GM18907 (cell line): ENCODE data around the gene GRB14.
"Not testable (repeated sequence)": the region's sequence is repeated elsewhere in the genome, so short reads cannot be mapped to it uniquely, and the experiment has no call there.

Experiments used
- ATAC-seq: cut with Tn5 transposase; IDR thresholded peaks from one replicate; pipeline ENCODE4 v1.9.1; 2021; ENCODE audit warnings: mild to moderate bottlenecking, moderate library complexity; ENCODE audit not compliant: unreplicated experiment

Gene GRB14

DNA sequence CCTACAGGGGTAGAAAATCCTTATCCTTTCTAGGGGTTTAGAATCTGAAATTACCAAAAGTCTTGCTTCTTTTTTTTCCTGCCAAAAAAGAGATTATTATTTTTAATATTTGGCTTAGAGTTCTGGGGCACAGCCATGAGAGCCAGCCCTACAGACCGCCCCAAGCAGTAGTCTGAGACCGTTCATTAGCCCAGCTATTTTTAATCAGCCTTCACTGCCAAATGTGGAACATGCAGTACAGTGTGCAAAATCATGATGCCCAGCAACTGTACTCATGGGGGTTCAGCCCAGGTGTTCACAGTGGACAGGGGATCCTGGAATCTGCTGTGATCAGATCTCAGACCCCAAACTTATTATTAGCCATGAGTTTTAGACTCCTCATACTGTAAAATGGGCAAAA, 60.4 kb downstream of the GRB14 start:
- ATAC-seq = no peak

DNA sequence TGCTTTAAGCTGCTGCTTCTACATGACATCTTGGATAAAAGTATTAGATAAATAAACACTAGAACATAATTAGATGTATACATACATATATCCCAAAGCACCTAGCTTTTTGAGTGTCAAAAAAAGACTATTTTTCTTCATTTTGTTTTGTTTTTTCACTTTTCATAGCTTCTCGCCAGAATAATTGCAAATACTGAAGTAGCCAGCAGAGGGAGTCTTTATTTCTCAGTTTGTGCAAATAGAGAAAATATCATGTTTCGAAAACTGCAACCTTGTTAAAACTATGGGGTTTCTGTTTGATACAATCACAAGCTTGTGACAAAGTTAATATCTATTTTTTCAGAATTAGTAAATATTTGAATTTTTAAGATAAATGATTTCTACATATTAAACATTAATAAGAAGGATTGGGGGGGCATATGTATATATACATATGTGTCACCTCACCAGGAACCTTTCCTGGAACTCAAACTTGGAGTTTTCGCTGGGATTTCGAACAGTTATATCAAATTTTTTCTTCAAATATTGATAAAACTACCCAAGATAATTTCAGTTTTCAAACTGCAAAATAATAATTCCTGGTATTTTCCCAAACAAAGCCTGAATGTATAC, 61.0 kb downstream of the GRB14 start:
- peak; percentile 57 for ATAC-seq

DNA sequence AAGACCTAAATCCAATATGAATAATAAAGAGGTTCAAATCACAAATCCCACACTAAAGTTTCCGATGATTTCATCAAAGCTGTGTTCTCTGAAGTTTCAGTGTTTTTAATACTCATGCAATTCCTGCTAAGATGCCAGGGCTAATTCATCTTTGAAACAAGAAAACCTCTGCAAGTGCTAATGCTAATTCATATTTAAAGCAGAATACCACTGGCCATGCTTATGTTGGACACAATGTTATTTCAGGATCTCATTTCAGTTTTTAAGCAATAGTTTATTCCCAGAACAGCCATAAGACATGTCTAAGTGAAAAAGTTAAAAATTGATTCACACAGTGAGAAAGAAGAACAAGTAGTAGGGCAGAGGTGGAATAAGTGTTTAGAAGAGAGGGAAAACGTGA, 62.8 kb downstream of the GRB14 start:
- no peak for ATAC-seq

DNA sequence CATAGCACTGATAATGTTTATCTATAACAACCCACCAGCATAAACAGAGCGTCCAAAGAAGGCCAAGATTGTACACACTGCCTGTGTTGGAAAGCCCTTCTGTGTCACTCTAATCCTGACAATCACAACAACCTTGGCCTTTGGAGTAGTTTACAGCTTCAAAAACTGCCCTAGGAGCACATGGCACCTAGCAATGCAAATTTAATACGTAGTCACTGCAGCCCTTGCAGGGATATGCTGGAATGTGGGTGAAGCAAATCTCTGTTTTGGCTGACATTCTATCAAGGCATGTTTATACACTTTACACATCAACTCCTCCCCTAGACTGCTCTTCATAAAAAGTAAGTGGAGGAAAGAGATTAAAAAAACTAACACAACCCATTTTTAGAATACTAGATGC, 66.8 kb downstream of the GRB14 start:
- ATAC-seq = no peak

DNA sequence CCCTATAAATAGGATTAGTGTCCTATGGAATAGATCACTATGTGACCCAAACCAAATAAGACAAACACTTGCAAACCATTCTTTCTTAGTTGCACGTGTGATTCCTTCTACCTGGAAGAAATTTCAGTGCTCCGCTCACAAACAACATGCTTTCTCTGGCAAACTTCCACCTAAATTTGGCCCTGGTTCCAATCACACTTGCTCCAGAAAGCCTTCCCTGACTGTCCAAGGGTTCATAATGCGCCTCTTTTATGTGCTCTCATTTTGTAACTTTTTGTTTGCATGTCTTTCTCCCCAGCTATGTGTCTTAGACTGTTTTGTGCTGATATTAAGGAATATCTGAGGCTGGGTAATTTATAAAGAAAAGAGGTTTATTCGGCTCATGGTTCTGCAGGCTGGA, 69.8 kb downstream of the GRB14 start:
- no peak for ATAC-seq

DNA sequence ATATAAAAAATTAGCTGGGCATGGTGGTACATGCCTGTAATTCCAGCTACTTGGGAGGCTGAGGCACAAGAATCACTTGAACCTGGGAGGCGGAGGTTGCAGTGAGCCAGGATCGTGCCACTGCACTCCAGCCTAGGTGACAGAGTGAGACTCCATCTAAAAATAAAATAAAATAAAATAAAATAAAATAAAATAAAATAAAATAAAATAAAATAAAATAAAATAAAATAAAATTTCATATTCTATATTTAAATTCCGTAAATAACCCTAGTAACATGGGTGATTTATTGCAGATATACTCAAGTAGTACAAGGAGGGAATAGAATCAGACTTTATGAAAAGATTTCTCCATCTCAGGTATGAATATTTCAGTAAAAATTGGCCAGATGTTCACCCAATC, 71.6 kb downstream of the GRB14 start:
- not testable (repeated sequence) for ATAC-seq

DNA sequence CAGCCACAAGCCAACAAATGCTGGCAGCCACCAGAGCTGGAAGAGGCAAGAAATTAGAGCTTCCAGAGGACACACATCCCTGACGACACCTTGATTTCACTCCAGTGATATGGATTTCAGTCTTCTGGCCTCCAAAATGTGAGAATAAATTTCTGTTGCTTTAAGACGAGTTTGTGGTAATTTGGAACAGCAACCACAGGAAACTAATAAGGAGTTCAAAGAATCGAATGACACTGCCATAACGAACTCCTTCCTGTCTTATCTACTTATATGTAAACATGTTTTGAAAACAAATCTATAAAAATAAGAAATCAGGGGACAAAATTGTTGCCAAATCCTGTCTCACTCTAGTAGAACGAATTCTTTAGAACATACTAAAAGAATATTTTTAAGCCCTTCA, 75.8 kb downstream of the GRB14 start:
- ATAC-seq = no peak

DNA sequence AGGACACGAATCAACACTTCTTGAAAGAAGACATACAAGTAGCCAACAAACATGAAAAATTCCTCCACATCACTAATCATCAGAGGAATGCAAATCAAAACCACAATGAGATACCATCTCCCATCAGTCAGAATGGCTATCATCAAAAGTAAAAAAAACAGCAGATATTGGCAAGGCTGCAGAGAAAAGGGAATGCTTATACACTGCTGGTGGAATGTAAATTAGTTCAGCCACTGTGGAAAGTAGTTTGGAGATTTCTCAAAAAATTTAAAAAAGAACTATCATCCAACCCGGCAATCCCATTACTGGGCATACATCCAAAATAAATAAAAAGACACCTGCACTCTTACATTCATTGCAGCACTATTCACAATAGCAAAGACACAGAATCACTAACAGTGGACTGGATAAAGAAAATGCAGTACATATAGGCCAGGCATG, 78.7 kb downstream of the GRB14 start:
- no peak for ATAC-seq

DNA sequence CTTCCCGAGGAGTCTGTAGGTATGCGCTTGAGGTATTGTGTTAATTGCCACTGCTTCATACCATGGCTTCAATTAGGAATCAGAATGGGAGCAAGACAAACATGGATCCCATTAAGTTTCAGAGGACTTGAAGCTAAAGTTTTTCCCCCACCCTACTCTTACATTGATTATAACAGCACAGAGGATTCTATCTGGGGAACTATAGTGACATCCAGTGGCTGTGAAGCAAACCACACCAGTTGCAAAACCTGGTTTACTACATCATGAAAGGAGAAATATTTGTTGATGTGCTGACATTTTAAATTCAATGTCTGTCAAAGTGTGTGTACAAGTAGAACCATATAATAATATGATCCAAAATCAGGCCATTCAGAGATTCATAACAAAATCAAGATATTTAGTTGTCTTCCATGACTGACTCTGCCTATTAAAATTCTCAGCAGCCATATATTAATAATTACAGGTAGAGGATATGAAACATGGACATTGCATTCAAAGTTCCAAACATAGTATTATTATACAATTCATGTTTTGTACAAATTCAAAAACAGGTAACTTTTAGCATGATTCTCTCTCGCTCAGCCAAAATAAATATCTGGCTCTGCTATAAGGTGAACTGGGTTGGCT, 82.9 kb downstream of the GRB14 start:
- peak; percentile 84 for ATAC-seq

DNA sequence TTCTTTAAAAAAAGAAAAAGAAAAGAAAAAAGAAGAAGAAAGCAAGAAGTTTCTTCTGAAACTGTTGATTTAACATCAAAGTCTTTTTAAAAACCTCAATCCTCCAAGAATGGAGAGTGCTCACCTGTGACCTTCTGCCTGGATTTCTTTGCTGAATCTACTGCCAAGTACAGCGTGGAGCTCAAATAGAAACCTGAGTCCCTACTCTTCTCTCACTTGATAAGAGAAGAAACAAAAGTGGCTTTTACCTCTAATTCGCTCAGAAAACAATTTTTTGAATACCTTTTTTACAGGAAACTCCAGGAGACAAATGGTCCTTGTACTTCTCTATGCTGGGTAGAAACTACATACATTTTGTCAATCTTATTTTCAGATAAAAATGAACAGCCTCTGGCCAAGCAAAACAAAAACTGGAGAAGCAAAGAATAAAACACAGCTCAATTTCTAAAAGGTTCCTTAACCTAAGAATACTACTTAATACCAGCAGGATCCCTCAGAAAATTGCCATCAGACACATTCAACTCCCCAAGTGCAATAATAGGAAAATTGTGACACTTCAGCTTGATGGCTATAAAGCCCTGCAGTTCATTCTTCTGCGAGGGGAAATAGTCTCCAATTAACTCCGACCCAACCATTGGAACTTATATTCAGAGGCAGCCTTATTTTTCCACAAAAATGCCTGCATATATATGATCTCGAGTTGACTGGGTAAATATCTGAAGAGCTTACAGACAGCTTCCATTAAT, 85.8 kb downstream of the GRB14 start:
- ATAC-seq = no peak

DNA sequence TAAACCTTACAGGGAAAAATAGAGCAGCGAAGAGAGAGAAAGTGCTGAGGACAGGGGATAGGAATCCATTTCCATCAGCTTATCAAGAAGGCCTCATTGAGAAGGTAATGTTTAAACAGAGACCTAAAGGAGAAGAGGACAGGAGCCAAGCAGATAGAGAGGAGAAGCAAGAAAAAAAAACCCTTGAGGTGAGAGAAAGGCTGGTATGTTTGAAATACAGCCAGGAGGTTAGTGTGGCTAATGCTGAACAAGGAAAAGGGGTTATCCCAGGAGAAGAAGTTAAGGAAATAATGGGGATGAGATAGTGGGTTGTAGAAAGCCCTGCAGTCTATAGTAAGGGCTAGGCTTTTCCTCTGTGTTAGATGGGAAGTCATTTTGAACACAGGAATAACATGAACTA, 90.8 kb downstream of the GRB14 start:
- no peak for ATAC-seq

DNA sequence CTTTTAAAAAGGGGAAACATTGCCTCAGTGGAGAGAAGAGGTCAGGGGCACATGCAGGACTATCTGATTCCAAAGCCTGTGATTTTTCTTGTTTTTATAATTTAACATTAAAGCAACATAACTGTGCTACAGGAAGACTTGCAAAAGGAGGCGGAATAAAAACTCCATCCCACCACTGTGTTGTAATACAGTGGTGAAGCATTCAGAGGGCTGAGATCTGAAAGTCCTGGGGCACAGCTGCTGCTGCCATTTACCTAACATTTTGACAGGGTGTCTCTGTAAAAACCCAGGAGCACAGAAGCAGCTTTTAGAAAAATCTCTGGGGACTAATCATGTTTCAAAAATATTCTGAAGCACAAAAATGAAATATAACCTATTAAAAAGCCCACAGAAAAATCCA, 97.6 kb downstream of the GRB14 start:
- ATAC-seq = no peak

DNA sequence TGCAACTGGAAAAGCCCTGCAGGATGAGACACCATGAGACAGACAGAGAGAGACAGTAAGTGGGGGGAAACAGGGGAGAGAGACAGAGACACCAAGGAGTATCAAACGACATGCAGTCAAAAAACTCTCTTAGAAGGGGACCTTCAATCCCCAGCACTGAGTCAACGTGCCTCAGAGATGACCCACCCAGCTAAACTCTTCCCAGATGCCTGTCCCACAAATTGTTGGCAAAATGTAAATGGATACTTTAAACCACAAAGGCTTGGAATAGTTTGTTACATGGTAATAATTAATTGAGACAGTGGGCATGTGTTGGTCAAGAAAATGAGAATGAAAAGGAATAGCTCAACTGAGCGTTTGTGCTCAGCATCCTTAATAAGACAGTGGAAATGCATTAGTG, 98.3 kb downstream of the GRB14 start:
- ATAC-seq = no peak

DNA sequence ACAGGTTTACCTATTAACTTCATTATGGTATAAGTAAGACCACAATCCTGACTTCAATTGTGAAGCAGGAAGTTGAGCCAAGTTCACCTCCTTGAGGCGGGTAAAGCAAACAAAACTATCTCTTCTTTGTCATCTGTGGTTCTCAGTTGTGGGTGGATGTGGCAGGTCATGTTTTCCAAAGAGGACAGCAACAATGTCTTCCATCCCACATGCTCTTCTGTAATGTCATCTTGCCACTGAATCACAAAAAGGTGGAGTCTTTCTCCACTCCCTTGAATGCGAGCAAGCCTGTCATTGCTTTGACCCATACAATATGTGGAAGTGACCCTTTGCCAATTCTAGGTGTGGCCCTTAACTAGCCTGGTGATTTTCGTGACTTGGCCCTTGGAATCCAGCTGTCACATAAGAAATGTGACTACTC, 98.7 kb downstream of the GRB14 start:
- no peak for ATAC-seq

DNA sequence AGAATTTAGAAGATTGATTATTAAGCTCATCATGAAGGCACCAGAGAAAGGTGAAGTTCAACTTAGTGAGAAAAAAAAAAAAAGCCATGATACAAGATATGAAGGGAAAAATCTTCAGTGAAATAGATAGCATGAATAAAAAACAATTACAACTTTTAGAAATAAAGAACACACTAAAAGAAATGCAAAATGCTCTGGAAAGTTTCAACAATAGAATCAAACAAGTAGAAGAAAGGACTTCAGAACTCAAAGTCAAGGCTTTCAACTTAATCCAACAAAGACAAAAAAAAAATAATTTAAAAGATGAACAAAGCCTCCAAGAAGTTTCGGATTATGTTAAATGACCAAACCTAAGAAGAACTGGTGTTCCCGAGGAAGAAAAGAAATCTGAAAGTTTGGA, 105.5 kb downstream of the GRB14 start:
- no peak for ATAC-seq

DNA sequence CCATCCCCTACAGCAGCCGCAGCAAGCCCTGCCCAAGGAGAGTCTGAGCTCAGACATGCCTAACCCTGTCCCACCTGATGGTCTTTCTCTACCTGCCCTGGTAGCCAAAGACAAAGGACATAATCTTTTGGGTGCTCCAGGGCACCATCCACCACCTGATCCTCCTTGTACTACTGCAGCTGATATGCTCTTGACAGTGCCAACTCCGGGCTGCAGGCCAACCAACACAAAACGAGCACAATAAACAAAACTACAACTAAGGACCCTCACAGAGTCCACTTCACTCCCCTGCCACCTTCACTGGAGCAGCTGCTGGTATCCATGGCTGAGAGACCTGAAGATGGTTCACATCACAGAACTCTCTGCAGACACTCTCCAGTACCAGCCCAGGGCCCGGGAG, 106.3 kb downstream of the GRB14 start:
- ATAC-seq = no peak

DNA sequence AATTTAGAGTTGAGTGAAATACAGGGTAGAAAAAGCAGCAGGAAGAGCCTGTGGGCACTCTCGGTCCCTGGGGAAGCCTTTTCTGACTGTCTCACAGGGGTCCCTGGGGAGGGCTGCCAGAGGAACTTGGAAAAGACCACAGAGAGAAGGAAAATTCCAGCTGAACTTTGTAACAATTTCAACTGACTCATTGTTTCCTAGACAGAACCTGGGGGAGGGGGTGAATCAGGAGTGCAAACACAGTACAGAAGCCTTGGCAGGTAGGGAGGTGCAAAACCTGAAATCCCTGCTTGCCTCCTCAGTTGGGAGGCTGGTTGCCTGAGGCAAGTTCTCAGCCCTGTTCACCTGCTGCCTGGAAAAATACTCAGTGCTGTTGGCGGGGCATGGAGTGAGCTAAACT, 106.8 kb downstream of the GRB14 start:
- no peak for ATAC-seq

DNA sequence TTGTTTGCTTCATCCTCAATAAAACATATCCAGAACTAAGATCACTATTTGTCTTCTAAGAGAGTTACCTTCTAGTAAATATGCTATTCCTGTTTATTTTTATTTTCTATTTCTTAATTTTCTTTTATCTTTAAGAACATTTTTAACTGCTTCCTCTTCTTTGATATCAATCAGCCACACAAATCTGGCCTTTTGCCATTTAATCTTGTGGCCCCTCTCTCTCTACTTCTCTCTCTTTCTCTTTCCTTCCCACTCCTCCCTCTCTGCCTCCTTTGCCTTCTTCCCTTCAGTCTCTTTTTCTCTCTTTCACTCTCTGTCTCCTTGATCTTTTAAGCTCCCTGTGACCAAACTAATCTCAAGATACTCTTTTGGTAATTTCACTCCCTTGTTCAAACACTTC, 108.4 kb downstream of the GRB14 start:
- ATAC-seq = no peak

DNA sequence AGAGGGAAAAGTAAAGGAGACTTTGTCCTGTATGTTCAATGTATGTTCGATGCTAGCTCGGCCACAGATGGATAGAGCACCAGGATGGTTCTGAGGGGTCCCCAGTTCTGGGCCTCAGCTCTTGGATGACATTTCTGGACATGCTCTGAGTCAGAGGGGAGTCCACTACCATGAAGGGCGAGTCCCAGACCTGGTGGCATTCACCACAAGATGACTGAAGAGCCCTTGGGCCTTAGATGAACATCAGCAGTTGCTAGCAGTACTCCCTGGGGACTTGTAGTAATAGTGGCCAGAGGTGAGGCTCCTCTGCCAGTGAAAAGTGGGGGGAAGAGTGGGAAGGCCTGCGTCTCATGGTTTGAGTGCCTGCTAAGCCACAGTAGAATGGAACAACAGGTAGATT, 109.5 kb downstream of the GRB14 start:
- no peak for ATAC-seq

DNA sequence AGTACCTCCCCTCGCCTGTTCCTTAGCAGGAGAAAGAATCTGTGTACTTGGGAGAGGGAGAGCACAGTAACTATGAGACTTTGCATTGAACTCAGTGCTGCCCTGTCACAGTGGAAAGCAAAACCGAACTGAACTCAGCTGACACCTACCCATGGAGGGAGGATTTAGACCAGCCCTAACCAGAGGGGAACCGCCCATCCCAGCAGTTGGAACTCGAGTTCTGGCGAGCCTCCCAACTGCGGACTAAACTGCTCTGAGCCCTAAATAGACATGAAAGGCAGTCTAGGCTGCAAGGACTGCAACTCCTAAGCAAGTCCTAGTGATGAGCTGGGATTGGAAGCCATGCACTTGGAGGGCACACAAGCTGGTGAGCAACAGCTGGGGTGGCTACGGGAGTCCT, 110.4 kb downstream of the GRB14 start:
- ATAC-seq = no peak

DNA sequence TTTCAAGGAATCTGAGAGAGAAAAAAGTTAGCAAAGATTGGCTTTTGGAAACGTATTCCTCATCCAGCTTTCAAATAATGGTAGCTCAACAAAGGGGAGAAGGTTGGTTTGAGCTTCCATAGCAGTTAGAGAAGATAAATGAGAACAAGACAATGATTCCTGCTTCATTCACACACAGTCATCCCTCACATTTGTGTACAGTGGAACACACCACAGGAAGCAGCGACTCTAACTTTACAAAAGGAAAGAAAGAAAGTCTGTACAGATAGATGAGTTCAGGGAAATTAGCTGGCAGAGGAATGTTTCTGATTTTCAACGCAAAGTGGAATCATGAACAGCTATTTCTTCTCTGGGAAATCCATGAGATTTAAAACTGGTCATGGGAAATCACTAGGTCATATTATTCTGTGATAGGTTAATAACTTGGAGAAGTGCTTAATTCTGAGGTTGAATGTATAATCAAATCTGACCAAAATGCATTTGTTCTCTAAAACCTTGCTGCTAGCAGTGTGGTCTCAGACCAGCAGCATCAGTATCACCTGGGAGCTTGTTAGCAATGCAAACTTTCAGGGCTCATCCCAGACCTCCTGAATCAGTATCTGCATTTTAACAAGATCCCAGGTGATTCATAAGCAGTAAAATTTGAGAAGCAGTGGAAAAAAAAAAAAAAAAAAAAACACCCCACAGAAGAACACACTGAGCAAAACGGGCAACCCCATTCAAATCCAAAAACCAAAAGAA, 112.0 kb downstream of the GRB14 start:
- no peak for ATAC-seq

DNA sequence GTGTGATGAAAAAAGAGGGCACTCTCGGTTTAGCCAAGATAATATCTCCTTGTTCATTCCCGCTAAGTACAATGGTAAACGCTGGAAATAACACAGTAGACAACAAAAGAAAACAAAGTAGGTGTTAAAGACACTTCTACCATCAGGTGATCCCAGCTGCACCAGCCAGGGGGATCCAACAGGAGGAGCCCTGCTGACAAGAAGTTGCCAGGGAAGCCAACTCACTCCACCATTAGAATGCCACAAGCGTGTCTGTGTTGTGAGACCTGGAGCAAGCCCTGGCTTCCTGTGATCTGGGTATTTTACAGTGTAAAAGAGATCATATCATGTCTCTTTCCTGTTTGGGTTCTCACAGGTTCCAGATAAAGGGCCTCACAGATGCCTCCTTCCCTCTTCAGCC, 117.0 kb downstream of the GRB14 start:
- no peak for ATAC-seq
